ENCODE results near the gene BCL7A.
"Not testable (repeated sequence)": the region's sequence is repeated elsewhere in the genome, so short reads cannot be mapped to it uniquely, and the experiment has no call there.

Gene BCL7A

GRCh38 chr12:122028165-122028904, 6.7 kb downstream of the BCL7A start:
- no peak for DNase-seq (ENCODE audit: low spot score)

DNA sequence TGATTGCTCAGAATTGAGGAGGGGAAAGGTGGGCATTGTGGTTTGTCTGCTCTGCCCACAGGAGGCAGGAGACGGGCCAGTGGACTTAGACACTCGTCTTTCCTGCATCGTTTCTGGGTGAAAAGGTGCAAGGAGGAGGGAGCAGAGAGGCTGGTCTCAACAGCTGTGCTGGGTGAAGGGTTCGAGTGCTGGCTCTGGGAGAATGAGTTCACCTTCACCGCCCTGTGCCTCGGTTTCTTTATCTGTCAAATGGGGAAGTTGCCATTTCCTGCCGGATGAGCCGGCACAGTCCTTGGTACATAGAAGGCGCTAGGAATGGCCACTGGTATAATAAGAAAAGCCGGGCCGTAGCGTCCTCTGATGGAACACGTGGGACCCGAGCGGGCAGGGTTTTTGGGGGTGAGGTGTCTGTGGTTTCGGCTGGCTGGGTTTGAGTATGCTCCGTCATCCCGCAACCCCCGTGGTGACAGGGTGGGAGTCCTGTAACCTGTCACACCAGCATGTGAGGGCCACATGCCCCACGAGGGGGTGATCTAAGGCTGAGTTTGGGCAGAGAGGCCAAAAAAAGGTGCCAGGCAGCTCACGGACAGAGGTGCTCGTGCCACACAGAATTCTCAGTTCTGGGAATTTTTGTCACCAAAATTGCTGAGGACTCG, 7.3 kb downstream of the BCL7A start:
- no peak for DNase-seq (ENCODE audit: low spot score)

GRCh38 chr12:122029620-122030423, 8.1 kb downstream of the BCL7A start:
- DNase-seq (ENCODE audit: low spot score), result no peak

DNA sequence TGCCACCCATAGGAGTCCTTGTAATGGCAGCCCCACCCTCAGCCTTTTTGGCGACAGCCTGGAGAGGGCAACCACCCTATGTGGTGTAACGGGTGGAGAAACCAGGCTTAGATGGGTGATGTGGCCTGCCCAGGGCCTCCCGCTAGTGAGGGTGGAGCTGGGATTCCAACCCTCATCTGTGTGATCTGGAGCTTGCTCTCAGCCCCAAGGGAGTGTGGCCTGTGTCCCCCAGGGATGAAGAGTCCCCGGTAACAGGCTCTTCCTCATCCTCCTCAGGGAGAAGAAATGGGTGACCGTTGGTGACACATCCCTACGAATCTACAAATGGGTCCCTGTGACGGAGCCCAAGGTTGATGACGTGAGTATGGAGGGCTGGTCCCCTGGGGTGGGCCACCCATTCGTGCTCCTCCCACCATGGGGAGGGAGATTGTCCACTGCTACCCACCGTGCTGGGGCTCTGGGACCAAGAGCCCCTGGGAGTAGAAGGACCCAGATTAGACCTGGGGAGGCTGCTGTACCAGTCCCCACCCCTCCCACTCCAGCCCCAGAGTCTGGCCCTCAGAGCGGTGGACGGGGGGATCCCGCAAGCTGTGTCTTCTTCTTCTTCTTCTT, 8.8 kb downstream of the BCL7A start:
- DNase-seq (ENCODE audit: low spot score), result no peak

DNA sequence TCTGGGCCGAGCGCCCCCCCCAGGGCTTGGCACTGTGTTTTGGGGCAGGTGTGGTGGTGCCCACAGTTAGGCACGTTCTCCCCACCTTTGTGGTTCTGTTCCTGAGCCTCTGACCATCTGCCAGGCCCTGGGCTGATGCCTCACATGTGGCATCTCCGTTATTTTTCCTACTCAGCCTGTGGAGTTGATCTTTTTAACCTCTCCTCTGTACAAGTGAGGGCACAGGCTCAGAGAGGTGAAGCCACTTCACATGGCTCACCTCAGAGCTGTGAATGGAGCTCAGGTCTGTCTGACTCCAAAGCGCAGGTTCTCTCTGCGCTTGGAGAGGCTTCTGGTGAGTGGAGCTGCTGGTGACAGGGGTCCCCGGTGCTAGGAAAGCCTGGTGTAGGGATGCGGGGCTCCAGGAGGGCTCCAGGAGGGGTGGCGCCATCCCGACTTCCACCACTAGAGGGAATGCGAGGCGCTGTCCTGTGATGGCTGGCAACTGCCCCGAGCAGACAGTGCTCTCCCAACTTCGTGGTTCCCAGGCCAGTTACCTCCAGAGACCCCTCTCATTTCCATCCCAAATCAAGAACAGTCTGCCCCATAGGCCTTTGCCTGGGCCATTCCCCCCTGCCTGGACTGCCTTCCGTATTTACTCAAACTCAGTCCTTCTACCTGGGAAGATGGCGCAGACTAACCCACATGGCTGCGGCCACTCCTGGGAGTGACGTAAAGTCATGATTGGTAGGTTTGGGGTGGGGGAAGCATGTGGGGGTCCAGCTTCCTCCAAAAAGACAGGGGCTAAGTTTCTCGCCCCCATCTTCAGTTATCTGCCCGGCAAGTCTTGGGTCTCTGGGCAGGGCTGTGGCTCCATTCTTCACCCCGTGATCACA, 9.9 kb downstream of the BCL7A start:
- DNase-seq (ENCODE audit: low spot score), result peak; percentile 79

DNA sequence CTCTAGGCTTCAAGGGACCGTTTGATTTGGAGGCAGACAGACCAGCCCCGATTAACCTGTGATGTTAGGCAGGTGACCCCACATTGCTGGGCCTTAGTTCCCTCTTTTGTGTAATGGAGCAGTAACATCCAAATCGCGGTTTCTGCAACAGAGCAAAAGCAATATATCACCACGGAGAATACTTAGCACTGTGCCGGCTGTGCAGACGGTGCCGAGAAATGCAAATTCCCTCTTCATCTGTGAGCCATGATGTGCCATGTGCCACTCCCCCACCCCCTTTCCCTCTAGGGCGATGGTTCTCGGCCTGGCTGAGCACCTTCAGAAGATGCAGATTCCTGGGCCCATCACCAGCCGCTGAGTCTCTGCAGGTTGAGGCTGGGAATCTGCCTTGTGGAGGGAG, 10.9 kb downstream of the BCL7A start:
- no peak for DNase-seq (ENCODE audit: low spot score)

DNA sequence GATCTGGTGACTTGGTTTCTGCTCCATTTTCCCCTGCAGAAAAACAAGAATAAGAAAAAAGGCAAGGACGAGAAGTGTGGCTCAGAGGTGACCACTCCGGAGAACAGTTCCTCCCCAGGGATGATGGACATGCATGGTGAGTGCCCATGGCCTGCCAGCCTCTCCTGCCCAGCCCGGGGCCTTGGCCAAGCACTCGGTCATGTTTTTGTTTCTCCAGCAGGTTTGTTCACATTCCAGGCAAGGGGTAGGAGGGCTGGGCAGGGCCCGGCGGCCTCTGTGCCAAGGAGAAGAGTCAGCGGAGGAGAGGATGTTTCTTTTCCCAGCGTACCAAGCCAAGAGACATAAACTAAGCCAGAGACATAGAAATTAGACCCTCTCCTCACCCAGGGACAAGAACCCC, 13.6 kb downstream of the BCL7A start:
- no peak for DNase-seq (ENCODE audit: low spot score)

- DNase-seq (ENCODE audit: low spot score), result no peak
Measured at GRCh38 chr12:122036153-122036552, 14.5 kb downstream of the BCL7A start.

GRCh38 chr12:122040579-122041386, 19.1 kb downstream of the BCL7A start:
- DNase-seq (ENCODE audit: low spot score), result no peak

DNA sequence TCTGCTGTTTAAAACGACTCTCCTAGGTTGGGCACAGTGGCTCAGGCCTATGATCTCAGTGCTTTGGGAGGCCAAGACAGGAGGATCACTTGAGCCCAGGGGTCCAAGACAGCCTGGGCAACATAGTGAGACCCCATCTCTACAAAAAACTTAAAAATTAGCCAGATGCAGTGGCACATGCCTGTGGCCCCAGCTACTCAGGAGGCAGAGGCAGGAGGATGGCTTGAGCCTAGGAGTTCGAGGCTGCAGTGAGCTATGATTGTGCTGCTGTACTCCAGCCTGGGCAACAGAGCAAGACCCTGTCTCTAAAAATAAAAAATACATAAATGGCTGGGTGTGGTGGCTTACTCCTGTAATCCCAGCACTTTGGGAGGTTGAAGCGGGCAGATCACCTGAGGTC, 19.8 kb downstream of the BCL7A start:
- not testable (repeated sequence) for DNase-seq (ENCODE audit: low spot score)

DNA sequence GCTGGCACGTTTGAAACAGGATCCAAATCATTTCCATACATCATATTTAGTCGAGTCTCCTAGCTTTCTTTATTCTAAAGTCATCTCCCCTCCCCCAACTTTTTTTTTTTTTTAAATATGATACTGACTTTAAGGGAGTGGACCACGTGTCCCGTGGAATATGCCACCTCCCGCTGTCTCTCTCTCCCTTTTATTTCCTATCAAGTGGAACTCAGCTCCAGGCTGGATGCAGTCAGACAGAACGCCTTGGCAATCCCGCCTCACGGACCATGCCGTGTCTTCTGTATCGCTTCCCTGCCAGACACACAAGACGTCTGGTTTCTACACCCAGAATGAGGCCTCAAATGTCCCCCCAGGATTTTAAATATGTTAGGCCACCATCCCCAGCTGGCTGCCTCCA, 21.2 kb downstream of the BCL7A start:
- DNase-seq (ENCODE audit: low spot score), result no peak

DNA sequence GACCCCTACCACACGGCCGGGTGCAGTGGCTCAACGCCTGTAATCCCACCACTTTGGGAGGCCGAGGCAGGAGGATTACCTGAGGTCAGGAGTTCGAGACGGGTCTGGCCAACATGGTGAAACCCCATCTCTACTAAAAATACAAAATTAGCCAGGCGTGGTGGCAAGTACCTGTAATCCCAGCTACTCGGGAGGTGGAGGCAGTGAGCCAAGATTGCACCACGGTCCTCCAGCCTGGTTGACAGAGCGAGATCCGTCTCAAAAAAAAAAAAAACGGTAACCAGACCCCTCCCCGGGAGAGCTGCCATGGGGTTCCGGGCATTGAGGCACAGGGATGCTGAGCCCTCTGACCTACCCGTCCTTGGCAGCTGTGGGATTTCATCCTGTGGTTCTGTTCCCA, 21.8 kb downstream of the BCL7A start:
- no peak for DNase-seq (ENCODE audit: low spot score)

- no peak for DNase-seq (ENCODE audit: low spot score)
Measured at GRCh38 chr12:122045262-122045661, 23.6 kb downstream of the BCL7A start.

- no peak for DNase-seq (ENCODE audit: low spot score)
Measured at GRCh38 chr12:122046145-122046544, 24.5 kb downstream of the BCL7A start.

DNA sequence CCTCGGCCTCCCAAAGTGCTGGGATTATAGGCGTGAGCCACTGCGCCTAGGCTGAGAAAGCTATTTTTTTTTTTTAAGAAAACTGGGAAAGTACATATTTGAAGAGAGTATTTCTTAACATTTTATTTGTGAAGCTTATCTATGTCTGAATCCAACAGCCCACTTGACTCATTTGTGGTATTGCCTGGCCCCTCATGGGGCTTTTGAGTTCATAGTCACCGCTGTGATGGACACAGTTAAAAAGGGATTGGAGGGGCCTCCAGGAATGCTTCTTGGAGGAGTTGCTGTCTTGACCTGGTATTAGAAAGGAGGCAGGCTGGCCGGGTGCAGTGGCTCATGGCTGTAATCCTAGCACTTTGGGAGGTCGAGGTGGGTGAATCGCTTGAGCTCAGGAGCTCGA, 26.5 kb downstream of the BCL7A start:
- DNase-seq (ENCODE audit: low spot score), result no peak

DNA sequence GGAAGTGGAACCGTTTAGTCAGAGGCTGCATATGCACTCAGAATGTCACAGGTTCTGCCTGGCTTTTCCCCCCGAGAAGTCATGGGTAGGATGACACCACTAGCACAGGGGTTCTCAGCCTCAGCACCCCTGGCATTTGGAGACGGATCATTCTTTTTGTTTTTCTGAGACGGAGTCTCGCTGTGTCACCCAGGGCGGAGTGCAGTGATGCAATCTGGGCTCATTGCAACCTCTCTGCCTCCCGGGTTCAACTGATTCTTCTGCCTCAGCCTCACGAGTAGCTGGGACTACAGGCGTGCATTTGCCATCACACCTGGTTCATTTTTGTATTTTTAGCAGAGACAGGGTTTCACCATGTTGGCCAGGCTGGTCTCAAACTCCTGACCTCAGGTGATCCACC, 28.1 kb downstream of the BCL7A start:
- no peak for DNase-seq (ENCODE audit: low spot score)

GRCh38 chr12:122050706-122051105, 29.0 kb downstream of the BCL7A start:
- DNase-seq (ENCODE audit: low spot score), result no peak

DNA sequence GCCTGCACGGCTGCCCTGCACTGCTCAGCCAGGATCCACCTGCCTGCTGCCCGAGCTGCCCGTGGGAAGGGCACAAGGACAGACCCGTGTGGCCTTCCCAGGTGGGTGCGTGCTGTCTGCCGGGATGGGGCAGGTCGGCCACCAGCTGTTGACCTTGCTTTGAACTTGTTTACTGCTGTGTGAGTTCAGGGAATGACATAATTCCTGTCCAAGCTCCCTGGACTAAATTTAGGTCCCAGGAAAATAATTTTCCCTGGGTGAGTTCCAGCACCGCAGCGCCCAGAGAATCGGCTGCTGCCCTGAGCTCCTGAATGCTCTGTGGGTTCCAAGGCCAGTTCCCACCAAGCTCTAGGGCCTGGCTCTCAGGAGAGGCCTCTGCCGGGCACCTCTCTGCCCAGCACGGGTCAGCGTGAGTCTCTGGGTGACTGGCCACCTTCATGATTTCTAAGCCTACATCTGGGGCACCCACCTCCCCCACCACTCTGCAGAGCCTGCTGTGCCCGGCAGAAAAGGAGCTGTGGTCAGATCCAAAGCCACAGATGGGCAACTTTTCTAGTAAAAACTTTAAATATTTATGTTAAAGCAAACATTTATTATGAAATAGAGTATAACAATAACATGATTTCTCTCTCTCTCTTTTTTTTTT, 29.7 kb downstream of the BCL7A start:
- no peak for DNase-seq (ENCODE audit: low spot score)

DNA sequence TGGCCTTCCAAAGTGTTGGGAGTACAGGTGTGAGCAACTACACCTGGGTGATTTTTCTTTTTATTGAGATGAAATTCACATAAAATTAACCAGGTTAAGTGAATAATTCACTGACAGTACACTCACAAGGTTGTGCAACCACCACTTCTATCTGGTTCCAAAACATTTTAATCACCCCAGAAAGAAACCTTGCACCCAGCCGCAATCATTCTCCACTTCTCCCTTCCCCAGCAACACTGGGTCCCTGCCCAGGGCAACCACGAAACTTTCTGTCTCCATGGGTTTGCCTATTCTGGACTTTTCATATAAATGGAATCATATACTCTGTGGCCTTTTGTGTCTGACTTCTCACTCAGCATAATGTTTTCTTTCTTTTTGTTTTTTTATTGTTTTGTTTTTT, 30.6 kb downstream of the BCL7A start:
- no peak for DNase-seq (ENCODE audit: low spot score)

DNA sequence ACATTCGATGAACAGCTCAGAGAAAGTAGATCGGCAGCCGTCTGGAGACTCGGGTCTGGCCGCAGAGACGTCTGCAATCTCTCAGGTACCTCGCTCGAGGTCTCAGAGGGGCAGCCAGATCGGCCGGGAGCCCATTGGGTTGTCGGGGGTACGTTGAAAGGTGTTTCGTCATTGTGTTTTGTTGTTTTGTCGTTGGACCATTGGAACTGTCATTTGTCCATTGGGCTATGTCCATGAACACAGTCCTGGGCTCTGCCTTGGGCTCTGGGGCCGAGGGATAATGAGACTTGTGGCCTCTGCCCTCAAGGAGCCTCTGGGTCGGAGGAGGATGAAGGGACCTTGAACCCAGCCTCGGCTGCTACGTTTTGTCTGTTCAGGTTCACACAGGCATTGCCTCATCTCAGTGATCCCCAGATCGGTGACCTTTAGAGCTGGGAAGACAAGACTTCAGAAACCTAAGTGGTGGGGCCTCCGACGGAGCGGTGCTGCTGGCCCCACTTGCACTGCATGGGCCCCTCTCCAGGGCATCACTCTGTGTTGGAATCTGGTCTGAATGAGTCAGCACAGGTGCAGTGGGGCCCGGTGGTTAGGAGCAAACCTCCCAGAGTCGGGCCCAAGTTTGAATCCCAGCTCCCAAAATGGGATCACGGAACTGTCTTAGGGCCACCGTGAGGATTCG, 33.3 kb downstream of the BCL7A start:
- DNase-seq (ENCODE audit: low spot score), result no peak
